HL-60 (cell line): ENCODE measurements around the gene XAGE2.
A peak's percentile ranks its signal among the peaks of the same experiment; 100 is the strongest.
"Not testable (repeated sequence)": the region's sequence is repeated elsewhere in the genome, so short reads cannot be mapped to it uniquely, and the experiment has no call there.

Experiments
- DNase-seq, 2 experiments: peaks; one replicate each; pipeline ENCODE4 v3.0.0-alpha.2; 2010 to 2020; ENCODE audit warnings: low read depth in 1 of 2, low spot score in 1 of 2
- H3K27ac ChIP-seq: fragments of 250-450 bp; sonication (Bioruptor Pico); replicated peaks from 2 replicates; pipeline ENCODE4 v1.5.1; 2020; ENCODE audit warnings: mild to moderate bottlenecking, moderate library complexity
- H3K27me3 ChIP-seq: fragments of 250-450 bp; sonication (Bioruptor Pico); 2 replicates; pipeline ENCODE4 v1.5.1; 2021; ENCODE audit warnings: mild to moderate bottlenecking, moderate library complexity; ENCODE audit not compliant: insufficient read depth, poor library complexity, severe bottlenecking
- H3K4me3 ChIP-seq: replicated peaks from 2 replicates; pipeline ENCODE4 v1.5.1; 2011; ENCODE audit warnings: mild to moderate bottlenecking, control low read depth, low read length; ENCODE audit not compliant: insufficient read depth
- GABPA ChIP-seq: IDR thresholded peaks from 2 replicates; pipeline ENCODE4 v1.6.1; 2012; ENCODE audit warnings: low read depth
- POLR2AphosphoS5 ChIP-seq: IDR thresholded peaks from 2 replicates; pipeline ENCODE4 v1.6.1; 2012; ENCODE audit warnings: low read depth
- SPI1 ChIP-seq: IDR thresholded peaks from 2 replicates; pipeline ENCODE4 v1.6.1; 2012; ENCODE audit warnings: low read depth, mild to moderate bottlenecking, borderline replicate concordance
- long read RNA-seq: library from polyadenylated mRNA; unstranded; transcript quantifications from one replicate; pipeline ENCODE4 v2.0.0, GENCODE V29; 2020
- TF ChIP-seq, protein P1 (sequence below): IDR thresholded peaks from one replicate; pipeline ENCODE4 v1.5.1; 2011; ENCODE audit warnings: low read length, control low read depth, inconsistent platforms; ENCODE audit not compliant: insufficient read depth
- TF ChIP-seq, protein P2 (sequence below): IDR thresholded peaks from 2 replicates; pipeline ENCODE4 v1.6.1; 2012; ENCODE audit warnings: low read depth; ENCODE audit not compliant: insufficient replicate concordance

XAGE2 gene, protein sequence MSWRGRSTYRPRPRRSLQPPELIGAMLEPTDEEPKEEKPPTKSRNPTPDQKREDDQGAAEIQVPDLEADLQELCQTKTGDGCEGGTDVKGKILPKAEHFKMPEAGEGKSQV
- long read RNA-seq: 0 reads

DNA sequence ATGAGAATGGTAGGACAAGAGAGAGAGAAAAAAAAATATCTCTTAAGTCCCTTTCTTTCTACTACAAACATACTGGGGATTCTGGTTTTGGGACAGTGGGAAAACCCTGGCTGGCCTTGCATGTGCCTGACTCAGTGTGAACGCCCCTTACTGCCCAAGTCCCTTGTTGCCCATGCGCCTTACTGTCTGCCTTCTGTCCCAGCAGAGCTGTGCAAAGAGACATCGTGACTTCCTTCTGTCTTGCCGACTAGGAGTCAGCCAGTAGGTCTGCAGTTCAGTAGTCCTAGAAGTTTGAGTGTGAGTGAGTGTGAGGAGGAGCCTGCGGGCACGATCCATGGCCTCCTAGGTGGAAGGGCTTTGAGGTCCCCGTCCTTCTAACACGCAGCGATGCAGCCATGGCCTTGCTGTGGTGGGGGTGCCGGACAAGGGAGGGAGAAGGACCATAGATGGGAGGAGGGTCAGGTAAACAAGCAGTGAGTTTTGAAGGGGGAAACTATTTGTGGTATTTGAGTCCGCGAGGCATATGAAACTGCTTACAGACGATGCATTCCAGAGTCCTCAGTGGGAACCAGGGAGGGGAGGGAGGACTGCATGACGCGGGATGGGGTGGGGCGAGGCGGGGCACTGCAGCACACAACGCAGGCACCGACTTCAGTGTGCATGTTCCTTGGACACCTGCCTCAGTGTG is at the start of gene XAGE2:
XAGE2 (plus strand) TSS at position 654 of the 688 bp plus-strand sequence. CDS start 994 bp downstream, outside the sequence.
- Histone ChIP-seq H3K27me3 (no peaks in the 10 kb centered on the region), H3K4me3 (no peak within 1 kb of the TSS), H3K27ac (no peak within 1 kb of the TSS)
- TF ChIP-seq SPI1 (no peak), POLR2AphosphoS5 (no peak), GABPA (no peak)
- TF ChIP-seq, protein P1, sequence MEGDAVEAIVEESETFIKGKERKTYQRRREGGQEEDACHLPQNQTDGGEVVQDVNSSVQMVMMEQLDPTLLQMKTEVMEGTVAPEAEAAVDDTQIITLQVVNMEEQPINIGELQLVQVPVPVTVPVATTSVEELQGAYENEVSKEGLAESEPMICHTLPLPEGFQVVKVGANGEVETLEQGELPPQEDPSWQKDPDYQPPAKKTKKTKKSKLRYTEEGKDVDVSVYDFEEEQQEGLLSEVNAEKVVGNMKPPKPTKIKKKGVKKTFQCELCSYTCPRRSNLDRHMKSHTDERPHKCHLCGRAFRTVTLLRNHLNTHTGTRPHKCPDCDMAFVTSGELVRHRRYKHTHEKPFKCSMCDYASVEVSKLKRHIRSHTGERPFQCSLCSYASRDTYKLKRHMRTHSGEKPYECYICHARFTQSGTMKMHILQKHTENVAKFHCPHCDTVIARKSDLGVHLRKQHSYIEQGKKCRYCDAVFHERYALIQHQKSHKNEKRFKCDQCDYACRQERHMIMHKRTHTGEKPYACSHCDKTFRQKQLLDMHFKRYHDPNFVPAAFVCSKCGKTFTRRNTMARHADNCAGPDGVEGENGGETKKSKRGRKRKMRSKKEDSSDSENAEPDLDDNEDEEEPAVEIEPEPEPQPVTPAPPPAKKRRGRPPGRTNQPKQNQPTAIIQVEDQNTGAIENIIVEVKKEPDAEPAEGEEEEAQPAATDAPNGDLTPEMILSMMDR: no peak
- TF ChIP-seq, protein P2, sequence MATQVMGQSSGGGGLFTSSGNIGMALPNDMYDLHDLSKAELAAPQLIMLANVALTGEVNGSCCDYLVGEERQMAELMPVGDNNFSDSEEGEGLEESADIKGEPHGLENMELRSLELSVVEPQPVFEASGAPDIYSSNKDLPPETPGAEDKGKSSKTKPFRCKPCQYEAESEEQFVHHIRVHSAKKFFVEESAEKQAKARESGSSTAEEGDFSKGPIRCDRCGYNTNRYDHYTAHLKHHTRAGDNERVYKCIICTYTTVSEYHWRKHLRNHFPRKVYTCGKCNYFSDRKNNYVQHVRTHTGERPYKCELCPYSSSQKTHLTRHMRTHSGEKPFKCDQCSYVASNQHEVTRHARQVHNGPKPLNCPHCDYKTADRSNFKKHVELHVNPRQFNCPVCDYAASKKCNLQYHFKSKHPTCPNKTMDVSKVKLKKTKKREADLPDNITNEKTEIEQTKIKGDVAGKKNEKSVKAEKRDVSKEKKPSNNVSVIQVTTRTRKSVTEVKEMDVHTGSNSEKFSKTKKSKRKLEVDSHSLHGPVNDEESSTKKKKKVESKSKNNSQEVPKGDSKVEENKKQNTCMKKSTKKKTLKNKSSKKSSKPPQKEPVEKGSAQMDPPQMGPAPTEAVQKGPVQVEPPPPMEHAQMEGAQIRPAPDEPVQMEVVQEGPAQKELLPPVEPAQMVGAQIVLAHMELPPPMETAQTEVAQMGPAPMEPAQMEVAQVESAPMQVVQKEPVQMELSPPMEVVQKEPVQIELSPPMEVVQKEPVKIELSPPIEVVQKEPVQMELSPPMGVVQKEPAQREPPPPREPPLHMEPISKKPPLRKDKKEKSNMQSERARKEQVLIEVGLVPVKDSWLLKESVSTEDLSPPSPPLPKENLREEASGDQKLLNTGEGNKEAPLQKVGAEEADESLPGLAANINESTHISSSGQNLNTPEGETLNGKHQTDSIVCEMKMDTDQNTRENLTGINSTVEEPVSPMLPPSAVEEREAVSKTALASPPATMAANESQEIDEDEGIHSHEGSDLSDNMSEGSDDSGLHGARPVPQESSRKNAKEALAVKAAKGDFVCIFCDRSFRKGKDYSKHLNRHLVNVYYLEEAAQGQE: no peak
- no peak for DNase-seq

DNA sequence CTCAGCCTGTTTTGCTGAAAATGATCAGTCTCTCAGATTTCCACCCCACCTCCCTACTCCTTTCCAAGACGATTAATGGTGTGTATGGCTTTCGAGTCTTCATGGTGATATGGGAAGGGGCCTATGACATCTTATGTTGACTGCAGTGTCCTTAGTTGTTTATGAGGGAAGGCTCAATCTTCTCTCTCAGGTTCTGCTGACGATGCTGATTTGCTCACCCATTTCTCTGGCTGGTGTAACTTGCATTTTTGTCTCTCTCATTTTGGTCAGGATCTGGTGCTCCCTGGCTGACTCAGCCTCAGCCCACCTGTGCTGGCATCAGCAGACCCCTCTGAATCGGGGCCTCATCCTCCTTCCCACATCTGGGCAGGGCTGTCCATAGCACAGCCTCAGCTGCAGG is 31.4 kb upstream of the XAGE2 start:
- Histone ChIP-seq H3K27ac (no peak overlapping the region), H3K27me3 (peaks cover 2% of the 10 kb centered on the region), H3K4me3 (no peak overlapping the region)
- DNase-seq: no peak
- TF ChIP-seq, protein P1: no peak
- TF ChIP-seq SPI1 (no peak), GABPA (no peak), POLR2AphosphoS5 (no peak)
- TF ChIP-seq, protein P2: no peak

DNA sequence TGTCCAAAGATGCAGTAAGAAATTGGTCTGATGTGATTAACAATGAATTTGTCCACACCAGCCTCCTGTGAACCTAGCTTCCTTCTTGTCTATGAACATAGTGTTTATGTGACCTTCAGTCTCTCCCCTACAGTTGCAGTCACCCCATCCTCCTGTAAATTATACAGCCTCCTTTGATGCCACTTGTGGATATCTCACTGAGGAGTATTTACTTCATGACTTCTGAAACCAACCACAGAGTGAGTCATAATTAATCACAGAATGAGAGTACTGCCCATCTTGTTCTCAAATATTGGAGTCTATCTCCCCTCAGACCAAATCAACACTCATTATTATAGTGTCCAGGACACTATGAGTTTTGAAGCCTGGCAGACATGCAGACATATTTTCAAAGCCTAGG is 27.3 kb upstream of the XAGE2 start:
- no peak overlapping the region for H3K4me3 ChIP-seq
- no peak for DNase-seq
- peaks cover 2% of the 10 kb centered on the region for H3K27me3 ChIP-seq

DNA sequence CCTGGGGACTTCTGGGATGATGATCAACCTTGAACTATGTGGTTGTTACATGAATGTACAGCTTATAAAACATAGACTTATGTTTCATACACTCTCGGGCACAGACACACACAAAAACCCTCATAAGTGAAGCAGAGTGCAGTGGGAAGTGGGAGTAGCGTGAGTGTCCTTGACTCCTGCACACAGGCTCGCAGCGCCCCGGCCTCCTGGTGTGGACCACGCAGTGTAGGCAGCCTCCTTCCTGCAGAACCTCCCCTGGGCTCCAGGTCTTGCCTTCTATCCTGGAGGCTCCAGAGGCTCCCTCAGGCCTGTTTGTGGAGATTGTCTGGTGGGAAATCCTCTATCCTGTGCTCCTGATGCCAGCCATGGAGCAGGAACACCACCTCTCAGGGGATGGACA is 25.7 kb upstream of the XAGE2 start:
- not testable (repeated sequence) for DNase-seq, H3K27ac ChIP-seq, H3K27me3 ChIP-seq, H3K4me3 ChIP-seq

More for the DNA sequence above, 27.3 kb upstream of the XAGE2 start:
- no peak overlapping the region for H3K27ac ChIP-seq
- no peak for TF ChIP-seq POLR2AphosphoS5

DNA sequence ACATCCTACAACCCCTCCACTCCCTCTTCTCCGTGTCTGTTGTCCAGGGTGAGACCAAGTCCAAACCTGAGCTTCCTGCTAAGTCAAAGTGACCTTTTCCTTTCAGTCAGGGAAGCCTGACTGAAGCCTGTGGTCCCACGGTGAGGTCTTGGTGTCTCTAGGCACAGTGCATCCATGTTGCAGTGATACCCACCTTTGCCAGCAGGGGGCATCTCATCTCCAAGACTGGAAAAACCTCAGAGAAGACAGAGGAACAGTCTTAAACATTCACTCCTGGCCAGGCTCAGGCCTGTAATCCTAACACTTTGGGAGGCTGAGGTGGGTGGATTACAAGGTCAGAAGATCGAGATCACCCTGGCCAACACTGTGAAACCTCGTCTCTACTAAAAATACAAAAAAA is 23.4 kb upstream of the XAGE2 start:
- DNase-seq: peak in 1 of 2 experiments; percentile 37
- H3K27ac ChIP-seq: not testable (repeated sequence)

More for the DNA sequence above, 23.4 kb upstream of the XAGE2 start:
- not testable (repeated sequence) for H3K27me3 ChIP-seq, H3K4me3 ChIP-seq
- TF ChIP-seq, protein P1: peak; percentile 3
